Prostate gland (tissue), 2 donors: ENCODE measurements around the gene JAKMIP3. TPM values are rescaled to one million over a fixed set of nuclear protein-coding genes. Genes with fewer than 3 reads are reported as not detected.

Source experiments
- DNase-seq: peaks from one replicate; pipeline ENCODE4 v3.0.0-alpha.2; 2019; ENCODE audit warnings: low spot score
- H3K27ac ChIP-seq, 2 donors: fragments of 200-600 bp; sonication (generic); 2 replicates each; pipeline ENCODE4 v1.5.1; 2017 to 2019
- H3K27me3 ChIP-seq: fragments of 200-600 bp; sonication (generic); replicated peaks from 2 replicates; pipeline ENCODE4 v1.5.1; 2019; ENCODE audit not compliant: insufficient read depth
- H3K36me3 ChIP-seq, 2 donors: fragments of 200-600 bp; sonication (generic); 1 replicate in 1 of 2; 2 replicates in 1 of 2; pipeline versions ENCODE4 v1.5.1 to v1.8.1; 2017 to 2019
- H3K4me1 ChIP-seq: fragments of 200-600 bp; sonication (generic); replicated peaks from 2 replicates; pipeline ENCODE4 v1.5.1; 2019
- H3K4me3 ChIP-seq, 2 donors: fragments of 200-600 bp; sonication (generic); 2 replicates each; pipeline ENCODE4 v1.5.1; 2017 to 2019
- H3K9me3 ChIP-seq: fragments of 200-600 bp; sonication (generic); 2 replicates; pipeline ENCODE4 v1.5.1; 2017
- CTCF ChIP-seq, 4 experiments: fragments of 200-600 bp in 2 of 4; fragments of 450-650 bp in 2 of 4; sonication (generic) in 2 of 4; IDR thresholded peaks; 1 replicate in 3 of 4; 2 replicates in 1 of 4; pipeline ENCODE4 v1.5.1; 2016 to 2019; ENCODE audit warnings: antibody characterized with exemption in 4 of 4, mild to moderate bottlenecking in 2 of 4, moderate library complexity in 2 of 4
- POLR2A ChIP-seq: fragments of 450-650 bp; IDR thresholded peaks from one replicate; pipeline ENCODE4 v1.6.1; 2016; ENCODE audit warnings: antibody characterized with exemption, mild to moderate bottlenecking
- POLR2AphosphoS5 ChIP-seq: sonication (generic); formaldehyde crosslinking; IDR thresholded peaks from one replicate; pipeline ENCODE4 v1.6.1; 2017; ENCODE audit warnings: antibody characterized with exemption
- WGBS: methylation state at CpG from one replicate; pipeline ENCODE4 v1.1.5; 2018; 5-methylcytosine and 5-hydroxymethylcytosine counted together
- intact Hi-C: fragments of 100-400 bp; cut with DNase I; formaldehyde crosslinking; loops from one replicate; pipeline ENCODE4 v1.14.2; 2022
- total RNA-seq, 2 donors: library from RNA; depleted of rRNA; stranded (reverse); fragments of >200 nt; gene quantifications; one replicate each; pipeline ENCODE4 v1.1.0, GENCODE V29; 2016

JAKMIP3 gene
- total RNA-seq, 2 donors from 2014 or later, result 2.6 to 3.4 TPM

- intact Hi-C loops, result no loop called here
- WGBS, result 83% methylated on average over 32 of the region's 42 CpGs
- Histone ChIP-seq H3K27me3 (no peaks in the 10 kb centered on the region), H3K36me3 (no peaks in the 10 kb centered on the region), H3K9me3 (no peaks in the 10 kb centered on the region), H3K4me3 (no peak overlapping the region), H3K27ac (peak overlapping the region; percentile 43 to 60), H3K4me1 (no peaks in the 10 kb centered on the region)
- no peak for DNase-seq
- TF ChIP-seq POLR2AphosphoS5 (no peak), CTCF (IDR thresholded peaks at IDR 0.05) (no peak), POLR2A (no peak)
Observed at GRCh38 chr10:132047575-132048293, 18.0 kb upstream of the JAKMIP3 start.

- DNase-seq, result peak; percentile 56
- peak overlapping the region; percentile 43 to 60 for H3K27ac ChIP-seq
- TF ChIP-seq POLR2AphosphoS5, result peak; percentile 92
- TF ChIP-seq POLR2A, result no peak
- TF ChIP-seq CTCF (IDR thresholded peaks at IDR 0.05), result no peak
Observed at GRCh38 chr10:132048294-132048667, 17.5 kb upstream of the JAKMIP3 start.

GRCh38 chr10:132050191-132050590 lies 15.6 kb upstream of the JAKMIP3 start:
- Histone ChIP-seq H3K9me3 (no peaks in the 10 kb centered on the region), H3K4me1 (no peaks in the 10 kb centered on the region), H3K36me3 (no peaks in the 10 kb centered on the region), H3K4me3 (no peak overlapping the region), H3K27ac (no peak overlapping the region), H3K27me3 (no peaks in the 10 kb centered on the region)
- TF ChIP-seq POLR2AphosphoS5 (no peak), CTCF (IDR thresholded peaks at IDR 0.05) (no peak), POLR2A (no peak)
- 76% methylated on average over 11 of the region's 11 CpGs for WGBS
- intact Hi-C loops, result no loop called here
- DNase-seq, result no peak

More at GRCh38 chr10:132048294-132048667, 17.5 kb upstream of the JAKMIP3 start:
- Histone ChIP-seq H3K4me3 (no peak overlapping the region), H3K9me3 (no peaks in the 10 kb centered on the region), H3K4me1 (no peaks in the 10 kb centered on the region), H3K36me3 (no peaks in the 10 kb centered on the region), H3K27me3 (no peaks in the 10 kb centered on the region)
- 26% methylated on average over 7 of the region's 7 CpGs for WGBS
- intact Hi-C loops, result no loop called here

- intact Hi-C loops, result no loop called here
- H3K4me1 ChIP-seq, result no peaks in the 10 kb centered on the region
- H3K36me3 ChIP-seq, result no peaks in the 10 kb centered on the region
- no peaks in the 10 kb centered on the region for H3K9me3 ChIP-seq
- no peak overlapping the region for H3K4me3 ChIP-seq
- 30% methylated on average over 1 of the region's 1 CpG for whole genome bisulfite sequencing
- no peak for DNase-seq
- TF ChIP-seq POLR2AphosphoS5 (no peak), POLR2A (no peak), CTCF (IDR thresholded peaks at IDR 0.05) (no peak)
- no peaks in the 10 kb centered on the region for H3K27me3 ChIP-seq
- no peak overlapping the region for H3K27ac ChIP-seq
Observed at GRCh38 chr10:132052124-132052523, 13.6 kb upstream of the JAKMIP3 start.

- intact Hi-C loops, result no loop called here
- H3K4me3 ChIP-seq, result no peak overlapping the region
- H3K27me3 ChIP-seq, result no peaks in the 10 kb centered on the region
- WGBS, result 56% methylated on average over 9 of the region's 9 CpGs
- no peak overlapping the region for H3K27ac ChIP-seq
- no peaks in the 10 kb centered on the region for H3K4me1 ChIP-seq
- TF ChIP-seq POLR2AphosphoS5, result no peak
- TF ChIP-seq POLR2A, result no peak
- TF ChIP-seq CTCF (IDR thresholded peaks at IDR 0.05), result no peak
- H3K9me3 ChIP-seq, result no peaks in the 10 kb centered on the region
- no peaks in the 10 kb centered on the region for H3K36me3 ChIP-seq
- no peak for DNase-seq
Observed at GRCh38 chr10:132054564-132054963, 11.2 kb upstream of the JAKMIP3 start.
